ENCODE data around the gene EFCAB14.
"Not testable (repeated sequence)": the region's sequence is repeated elsewhere in the genome, so short reads cannot be mapped to it uniquely, and the experiment has no call there.

EFCAB14 gene, protein sequence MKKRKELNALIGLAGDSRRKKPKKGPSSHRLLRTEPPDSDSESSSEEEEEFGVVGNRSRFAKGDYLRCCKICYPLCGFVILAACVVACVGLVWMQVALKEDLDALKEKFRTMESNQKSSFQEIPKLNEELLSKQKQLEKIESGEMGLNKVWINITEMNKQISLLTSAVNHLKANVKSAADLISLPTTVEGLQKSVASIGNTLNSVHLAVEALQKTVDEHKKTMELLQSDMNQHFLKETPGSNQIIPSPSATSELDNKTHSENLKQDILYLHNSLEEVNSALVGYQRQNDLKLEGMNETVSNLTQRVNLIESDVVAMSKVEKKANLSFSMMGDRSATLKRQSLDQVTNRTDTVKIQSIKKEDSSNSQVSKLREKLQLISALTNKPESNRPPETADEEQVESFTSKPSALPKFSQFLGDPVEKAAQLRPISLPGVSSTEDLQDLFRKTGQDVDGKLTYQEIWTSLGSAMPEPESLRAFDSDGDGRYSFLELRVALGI

DNA sequence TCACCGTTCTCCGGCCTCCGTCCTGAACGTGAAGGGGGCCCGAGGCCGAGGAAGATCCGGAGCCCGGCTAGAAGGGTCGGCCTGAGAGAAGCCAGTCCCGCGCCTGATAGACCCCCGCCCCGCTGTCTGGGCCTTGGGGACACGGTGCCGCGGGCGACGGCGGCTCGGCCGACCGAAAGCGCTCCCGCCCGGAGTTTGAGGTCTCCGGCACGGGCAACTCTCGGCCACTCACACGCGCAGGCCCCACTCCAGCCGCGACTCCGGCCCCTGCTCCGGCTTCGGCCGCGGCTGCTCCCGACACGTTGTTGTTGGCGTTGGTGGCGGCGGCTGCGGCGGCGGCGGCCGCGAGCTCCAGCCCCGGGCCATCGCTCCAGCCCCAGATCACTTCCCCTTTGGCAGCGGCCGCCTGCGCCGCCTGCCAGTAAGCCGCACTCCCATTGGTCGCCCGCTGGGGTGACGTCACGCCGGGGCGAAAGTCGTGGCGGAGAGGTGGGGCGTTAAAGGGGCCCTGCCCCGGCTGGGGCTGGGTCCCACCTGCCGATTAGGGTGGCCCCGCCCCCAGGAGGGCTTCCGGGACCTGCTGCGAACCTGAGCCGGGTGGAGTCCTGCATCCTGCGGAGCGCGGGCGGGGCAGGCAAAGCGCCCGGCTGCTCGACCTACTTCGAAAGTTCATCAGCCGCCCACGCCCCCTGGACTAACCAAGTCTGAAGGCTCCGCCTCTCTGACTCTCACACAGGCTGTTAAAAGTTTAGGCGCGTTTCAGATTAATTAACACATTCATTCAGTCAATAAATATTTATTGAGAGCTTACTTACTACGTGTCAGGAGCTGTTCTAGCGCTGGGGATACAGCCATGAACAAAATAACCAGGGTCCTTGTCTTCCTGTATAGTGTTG is at the start of gene EFCAB14:
Gene EFCAB14 (minus strand): TSS at position 388 of the 896 bp plus-strand sequence. CDS start 1,027 bp downstream, outside the sequence.
- DNase-seq (ENCODE audit: low spot score) = peak; percentile 98

- DNase-seq (ENCODE audit: low spot score) = no peak
These were observed 49.5 kb upstream of the EFCAB14 start for GRCh38 chr1:46768445-46768844.

DNA sequence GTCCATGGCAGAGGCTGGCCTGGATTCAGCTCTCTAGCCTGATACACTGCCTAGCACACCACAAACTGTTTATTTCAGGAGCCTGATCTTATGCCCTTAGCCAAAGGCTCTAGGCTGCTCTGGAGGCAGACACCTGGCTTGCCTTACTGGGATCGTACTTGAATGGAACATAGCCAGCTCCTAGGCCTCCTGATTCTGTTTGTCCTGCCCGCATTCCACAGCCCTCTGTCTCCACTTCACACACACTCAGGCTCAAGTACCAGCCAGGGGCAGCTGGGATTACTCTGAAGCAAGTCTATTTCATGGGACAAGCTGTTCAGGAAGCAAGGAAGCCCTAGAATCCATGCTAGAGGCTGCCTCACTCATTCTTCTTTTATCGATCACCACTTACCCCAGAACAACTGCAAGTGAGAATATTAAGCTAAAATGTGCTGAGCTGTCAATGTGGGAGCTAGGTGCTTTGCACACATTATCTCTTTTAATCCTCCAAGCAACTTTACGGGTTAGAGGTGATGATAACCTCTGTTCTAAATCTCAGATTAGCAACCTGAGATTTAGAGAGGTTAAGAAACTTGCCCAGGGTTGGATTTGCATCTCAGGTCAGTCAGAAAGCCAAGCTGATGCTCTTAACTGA is 48.9 kb upstream of the EFCAB14 start:
- no peak for DNase-seq (ENCODE audit: low spot score)

GRCh38 chr1:46764402-46764801 is 45.5 kb upstream of the EFCAB14 start:
- no peak for DNase-seq (ENCODE audit: low spot score)

GRCh38 chr1:46761740-46762139 is 42.8 kb upstream of the EFCAB14 start:
- DNase-seq (ENCODE audit: low spot score) = no peak

GRCh38 chr1:46760558-46761166 is 41.7 kb upstream of the EFCAB14 start:
- DNase-seq (ENCODE audit: low spot score) = no peak

- DNase-seq (ENCODE audit: low spot score) = no peak
These were observed 39.1 kb upstream of the EFCAB14 start for GRCh38 chr1:46757956-46758528.

- no peak for DNase-seq (ENCODE audit: low spot score)
These were observed 38.5 kb upstream of the EFCAB14 start for GRCh38 chr1:46757247-46757955.

DNA sequence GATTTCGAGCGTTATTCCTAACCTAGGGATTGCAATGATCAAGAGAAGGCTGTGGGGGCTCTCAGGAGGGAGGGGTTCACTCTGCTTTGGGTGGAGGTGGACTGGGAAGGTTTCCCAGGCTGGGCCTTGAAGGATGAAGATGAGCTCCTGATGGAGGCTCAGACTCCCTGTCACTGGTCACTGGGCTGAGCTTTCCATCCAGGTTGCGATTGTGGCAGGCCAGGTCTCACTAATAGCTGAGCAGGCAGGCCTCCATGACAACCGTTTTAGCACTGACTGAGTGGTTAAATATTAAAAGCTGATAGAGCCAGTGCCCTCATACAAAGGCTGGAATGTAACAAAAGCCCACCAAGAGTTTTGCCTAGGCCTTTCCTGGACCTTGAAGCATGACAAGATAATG is 36.2 kb upstream of the EFCAB14 start:
- no peak for DNase-seq (ENCODE audit: low spot score)

DNA sequence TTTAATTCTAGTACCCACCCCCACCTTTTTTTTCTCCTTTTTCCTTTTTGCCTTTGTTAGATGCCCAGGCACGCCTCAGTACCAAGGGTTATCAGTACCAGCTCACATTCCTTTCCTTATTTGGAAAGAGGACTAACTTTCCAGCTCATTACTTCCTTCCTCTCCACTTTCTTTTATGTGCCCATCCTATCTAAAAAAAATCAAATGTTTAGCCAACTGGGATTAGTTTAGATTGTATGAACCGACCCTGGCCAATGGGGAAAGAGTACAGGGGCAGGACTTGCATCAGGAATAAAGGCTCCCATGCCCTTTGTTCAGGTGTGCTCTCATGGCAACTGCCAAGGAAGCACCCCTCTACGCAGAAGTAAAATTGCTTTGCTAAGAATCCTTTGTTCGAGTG is 35.8 kb upstream of the EFCAB14 start:
- DNase-seq (ENCODE audit: low spot score) = not testable (repeated sequence)

DNA sequence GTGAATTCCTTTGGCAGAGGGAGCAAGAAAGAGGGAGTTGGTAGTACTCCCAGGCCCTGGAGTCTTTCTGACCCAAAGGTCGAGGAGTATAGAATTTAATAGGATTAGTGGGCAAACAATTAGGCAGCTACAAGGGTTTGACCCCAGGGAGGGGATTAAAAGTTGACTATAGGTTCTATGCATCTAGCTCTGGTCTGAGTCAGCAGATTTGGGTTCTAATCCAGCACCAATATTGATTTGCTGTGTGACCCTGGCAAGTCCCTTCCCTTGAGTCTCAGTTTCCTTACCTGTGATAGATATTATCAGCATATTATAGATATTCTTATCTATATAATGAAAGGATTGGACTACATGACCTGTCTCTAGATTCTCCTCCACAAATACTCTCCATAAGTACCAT is 35.1 kb upstream of the EFCAB14 start:
- no peak for DNase-seq (ENCODE audit: low spot score)

GRCh38 chr1:46749921-46750404 is 31.0 kb upstream of the EFCAB14 start:
- DNase-seq (ENCODE audit: low spot score) = no peak

- no peak for DNase-seq (ENCODE audit: low spot score)
These were observed 30.5 kb upstream of the EFCAB14 start for GRCh38 chr1:46749404-46749803.

- DNase-seq (ENCODE audit: low spot score) = peak; percentile 4
These were observed 28.9 kb upstream of the EFCAB14 start for GRCh38 chr1:46747683-46748288.

DNA sequence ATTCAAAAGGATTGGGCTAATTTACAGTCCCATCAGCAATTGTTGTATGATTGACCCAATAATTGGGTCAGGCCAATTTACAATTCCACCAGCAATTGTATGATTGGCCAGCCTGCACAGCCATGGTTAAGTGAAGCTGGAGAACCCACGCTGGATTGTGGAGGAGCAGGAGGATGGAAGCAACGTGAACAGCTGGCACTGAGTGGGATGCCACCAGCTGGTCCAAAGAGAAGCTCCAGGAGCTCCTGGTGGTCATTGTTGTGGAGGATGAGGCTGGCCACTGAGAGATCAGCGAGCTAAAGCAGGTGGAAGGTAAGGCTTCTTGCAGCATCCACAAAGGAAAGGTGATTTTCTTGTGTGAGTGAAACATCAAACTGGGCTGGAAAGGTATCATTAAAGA is 23.2 kb upstream of the EFCAB14 start:
- DNase-seq (ENCODE audit: low spot score) = no peak

DNA sequence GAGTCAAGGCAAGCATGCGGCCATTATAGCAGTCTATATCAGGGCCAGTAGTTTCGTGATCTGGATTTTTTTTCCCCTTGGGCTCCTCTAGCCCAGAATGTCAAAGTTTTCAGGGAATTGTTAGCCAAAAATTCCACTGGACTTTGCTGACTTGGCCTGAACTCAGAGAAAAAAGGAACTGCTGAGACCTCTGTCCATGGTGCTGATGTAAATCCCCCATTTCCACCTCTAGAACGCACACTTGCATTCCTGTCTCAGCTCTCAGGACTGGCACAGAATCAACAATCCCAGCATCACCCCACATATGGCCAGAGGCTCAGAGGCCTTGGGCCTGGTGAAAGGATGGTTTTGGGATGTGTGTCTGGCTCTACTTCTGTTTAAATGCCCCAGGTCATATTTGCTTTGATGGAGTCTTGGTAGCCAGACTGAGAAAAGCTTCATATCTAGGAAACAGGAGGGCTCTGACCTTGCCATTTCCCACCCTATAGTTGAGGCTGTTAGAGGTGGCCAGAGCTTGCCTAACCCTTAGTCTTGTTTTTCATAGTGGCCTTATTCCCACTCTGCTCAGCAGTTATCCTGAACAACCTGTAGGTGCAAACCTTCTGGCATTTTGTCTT is 16.9 kb upstream of the EFCAB14 start:
- peak; percentile 19 for DNase-seq (ENCODE audit: low spot score)

DNA sequence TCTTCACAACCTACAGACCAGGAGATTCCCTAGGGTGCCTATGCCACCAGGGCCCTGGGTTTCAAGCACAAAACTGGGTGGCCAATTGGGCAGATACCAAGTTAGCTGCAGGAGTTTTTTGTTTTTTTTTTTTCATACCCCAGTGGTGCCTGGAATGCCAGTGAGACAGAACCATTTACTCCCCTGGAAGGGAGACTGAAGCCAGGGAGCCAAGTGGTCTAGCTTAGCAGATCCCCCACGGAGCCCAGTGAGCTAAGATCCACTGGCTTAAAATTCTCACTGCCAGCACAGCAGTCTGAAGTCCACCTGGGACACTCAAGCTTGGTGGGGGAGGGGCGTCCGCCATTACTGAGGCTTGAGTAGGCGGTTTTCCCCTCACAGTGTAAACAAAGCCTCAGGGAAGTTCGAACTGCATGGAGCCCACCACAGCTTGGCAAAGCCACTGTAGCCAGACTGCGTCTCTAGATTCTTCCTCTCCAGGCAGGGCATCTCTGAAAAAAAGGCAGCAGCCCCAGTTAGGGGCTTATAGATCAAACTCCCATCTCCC is 9.5 kb upstream of the EFCAB14 start:
- not testable (repeated sequence) for DNase-seq (ENCODE audit: low spot score)

- no peak for DNase-seq (ENCODE audit: low spot score)
These were observed 6.8 kb upstream of the EFCAB14 start for GRCh38 chr1:46725736-46726108.

DNA sequence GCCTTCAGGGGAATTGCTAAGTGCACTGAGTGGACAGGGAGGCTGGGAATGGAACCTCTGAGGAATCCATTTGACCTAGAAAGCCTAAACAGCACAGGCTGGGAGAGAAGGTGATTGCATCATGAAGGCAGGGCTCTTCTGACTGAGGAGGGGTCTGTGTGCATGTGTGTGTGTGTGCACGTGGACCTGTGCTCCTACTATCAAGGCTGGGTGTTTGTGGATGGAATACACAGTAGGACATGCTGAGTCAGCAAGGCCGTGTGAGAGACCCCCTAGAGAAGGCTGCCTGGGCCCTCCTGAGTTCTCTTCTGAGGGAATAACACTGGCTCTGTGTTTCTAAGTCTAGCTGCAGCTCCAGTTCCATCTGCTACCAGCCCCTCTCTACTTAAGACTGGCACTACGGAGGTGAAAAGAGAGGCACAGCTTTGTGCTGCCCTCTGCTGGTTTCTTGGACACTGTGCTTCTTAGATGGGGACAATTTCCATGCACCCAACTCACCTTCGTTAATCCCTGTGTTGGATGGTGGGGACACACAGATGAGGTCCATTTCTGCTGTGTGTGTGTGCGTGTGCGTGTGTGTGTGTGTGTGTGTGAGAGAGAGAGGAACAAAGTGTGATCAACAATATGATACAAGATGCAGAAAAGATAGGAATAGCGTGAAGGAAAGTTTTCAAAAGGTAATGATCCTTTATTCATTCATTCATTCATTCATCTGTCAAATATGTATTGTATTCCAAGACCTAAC is 6.2 kb upstream of the EFCAB14 start:
- peak; percentile 76 for DNase-seq (ENCODE audit: low spot score)

Data from activated CD4-positive, alpha-beta T cell treated with anti-CD3 and anti-CD28 coated beads, Interleukin-2, Interleukin-4, amounts not matched to agents 100 ng/mL and 50 ng/mL, durations not matched to agents 16 hours and 8 hours (primary cell).